Liver (tissue), 3 donors: ENCODE measurements around the gene CDC23.

ENCODE experiments used
- CTCF ChIP-seq: fragments of 150-350 bp; IDR thresholded peaks from 2 replicates; pipeline ENCODE4 v1.5.1; 2017; ENCODE audit warnings: improper control_type of control experiment, low read depth, low read length; ENCODE audit not compliant: missing input control
- JUND ChIP-seq, 2 donors: IDR thresholded peaks; 2 replicates each; pipeline ENCODE4 v1.6.1; 2016; ENCODE audit warnings: antibody characterized with exemption in 2 of 2
- TF ChIP-seq, protein P1 (sequence below): IDR thresholded peaks from 2 replicates; pipeline ENCODE4 v1.6.1; 2016; ENCODE audit warnings: antibody characterized with exemption
- donor health status: healthy.
- donor health status: healthy.

DNA sequence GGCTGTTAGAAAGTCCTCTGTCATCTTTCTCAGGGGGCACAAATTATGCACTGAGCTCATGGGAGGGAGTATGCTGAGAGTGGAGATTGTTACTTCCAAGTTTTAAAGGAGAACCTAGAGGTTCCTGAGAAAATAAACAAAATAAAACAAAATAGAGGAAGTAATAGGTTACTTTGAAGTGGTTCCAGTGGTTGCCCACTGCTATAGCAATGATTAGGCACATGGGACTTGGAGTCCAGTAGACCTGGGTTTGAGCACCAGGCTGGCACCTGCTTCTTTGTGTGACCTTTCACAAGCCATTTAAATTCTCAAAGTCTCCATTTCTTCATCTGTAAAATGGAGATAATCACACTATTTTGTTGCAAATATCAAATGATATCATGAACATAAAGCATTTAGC, 13.8 kb upstream of the CDC23 start:
- TF ChIP-seq CTCF = no peak
- TF ChIP-seq, protein P1, sequence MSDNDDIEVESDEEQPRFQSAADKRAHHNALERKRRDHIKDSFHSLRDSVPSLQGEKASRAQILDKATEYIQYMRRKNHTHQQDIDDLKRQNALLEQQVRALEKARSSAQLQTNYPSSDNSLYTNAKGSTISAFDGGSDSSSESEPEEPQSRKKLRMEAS = no peak
- no peak for TF ChIP-seq JUND (IDR thresholded peaks at IDR 0.05)
